ENCODE measurements around the gene LRRC53.

LRRC53 gene

DNA sequence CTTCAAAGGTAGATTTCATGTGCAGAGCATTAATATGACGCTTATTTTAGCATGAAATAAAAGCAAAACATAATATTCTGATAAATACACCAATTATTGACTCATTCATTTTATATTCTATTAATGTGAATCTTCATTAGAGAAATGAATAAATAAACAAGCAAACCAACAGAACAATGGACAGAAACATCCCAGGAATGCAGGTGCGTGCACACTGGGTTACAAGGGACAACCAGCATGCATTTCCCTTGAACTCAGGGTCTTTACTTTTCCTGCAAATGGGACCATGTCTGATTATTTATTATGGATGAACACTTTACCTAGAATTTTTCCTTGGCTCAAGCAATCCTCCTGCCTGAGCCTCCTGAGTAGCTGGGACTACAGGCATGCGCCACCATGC, 13.5 kb downstream of the LRRC53 start:
- in situ Hi-C loops (cut with MboI; ENCODE audit: low sequenced_read_pairs), result no loop called here

GRCh38 chr1:74496669-74497068, 15.7 kb downstream of the LRRC53 start:
- in situ Hi-C loops (cut with MboI; ENCODE audit: low sequenced_read_pairs), result no loop called here

GRCh38 chr1:74486036-74486435, 26.4 kb downstream of the LRRC53 start:
- in situ Hi-C loops (cut with MboI; ENCODE audit: low sequenced_read_pairs), result no loop called here

- in situ Hi-C loops (cut with MboI; ENCODE audit: low sequenced_read_pairs), result no loop called here
Measured at GRCh38 chr1:74485622-74486021, 26.8 kb downstream of the LRRC53 start.

- in situ Hi-C loops (cut with MboI; ENCODE audit: low sequenced_read_pairs), result no loop called here
Measured at GRCh38 chr1:74481607-74482006, 30.8 kb downstream of the LRRC53 start.

GRCh38 chr1:74480068-74480467, 32.3 kb downstream of the LRRC53 start:
- in situ Hi-C loops (cut with MboI; ENCODE audit: low sequenced_read_pairs), result no loop called here

DNA sequence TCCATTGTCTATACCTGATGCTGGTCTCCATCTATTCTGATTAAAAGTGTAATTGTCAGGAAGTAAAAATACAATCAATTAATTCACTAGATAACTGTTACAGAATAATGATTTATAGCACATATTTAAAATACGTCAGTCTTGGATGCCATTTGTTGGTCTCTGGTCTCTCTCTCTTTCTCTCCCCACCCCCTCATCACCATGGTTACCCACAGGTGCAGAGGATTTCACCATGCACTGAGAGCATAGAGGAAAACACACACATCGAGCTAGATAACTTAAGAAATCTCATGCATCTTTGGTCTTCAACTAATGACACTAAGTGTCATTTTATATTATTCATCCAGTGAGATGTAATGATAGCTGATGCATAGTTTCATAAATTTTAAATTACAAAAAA, 33.4 kb downstream of the LRRC53 start:
- in situ Hi-C loops (cut with MboI; ENCODE audit: low sequenced_read_pairs), result no loop called here

DNA sequence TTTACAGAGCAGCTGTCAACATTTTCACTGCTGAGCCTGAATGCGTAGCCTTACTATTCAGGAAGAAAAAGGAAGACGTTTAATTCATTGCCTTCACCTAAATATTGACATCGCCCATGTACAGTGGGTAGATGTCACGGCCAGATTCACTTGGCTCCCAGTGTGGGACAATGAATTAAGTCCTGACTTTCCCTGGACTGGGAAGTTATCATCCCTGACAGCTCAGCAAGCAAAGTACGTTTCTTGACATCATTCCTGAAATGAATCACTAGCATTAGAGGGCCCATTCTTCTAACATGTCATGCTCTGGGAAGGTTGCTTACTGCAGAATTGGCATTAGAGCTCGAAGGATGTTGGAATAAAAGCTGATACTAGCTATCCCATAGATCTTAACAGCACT, 37.8 kb downstream of the LRRC53 start:
- in situ Hi-C loops (cut with MboI; ENCODE audit: low sequenced_read_pairs), result no loop called here

GRCh38 chr1:74471470-74471869, 40.9 kb downstream of the LRRC53 start:
- in situ Hi-C loops (cut with MboI; ENCODE audit: low sequenced_read_pairs), result no loop called here

- in situ Hi-C loops (cut with MboI; ENCODE audit: low sequenced_read_pairs), result no loop called here
Measured at GRCh38 chr1:74470936-74471335, 41.5 kb downstream of the LRRC53 start.

DNA sequence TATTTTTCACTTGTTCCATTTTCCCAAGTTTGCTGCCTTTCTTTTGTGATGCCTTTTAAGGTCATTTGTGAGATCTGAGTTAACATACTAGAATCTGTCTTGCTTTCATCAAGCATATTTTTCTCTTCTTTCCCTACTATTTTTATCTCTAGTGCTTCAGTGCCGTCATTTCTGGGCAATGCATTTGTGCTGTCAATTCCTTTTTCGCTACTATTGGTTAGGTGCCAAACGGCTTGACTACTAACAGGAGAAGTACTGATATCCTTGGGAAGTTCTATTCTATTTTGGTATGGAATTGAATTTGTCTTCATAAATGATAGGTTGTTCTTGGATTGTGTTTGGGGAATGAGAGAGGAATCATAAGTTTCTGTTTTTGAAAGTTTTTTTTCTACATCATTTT, 42.2 kb downstream of the LRRC53 start:
- in situ Hi-C loops (cut with MboI; ENCODE audit: low sequenced_read_pairs), result no loop called here

- in situ Hi-C loops (cut with MboI; ENCODE audit: low sequenced_read_pairs), result no loop called here
Measured at GRCh38 chr1:74468982-74469603, 43.3 kb downstream of the LRRC53 start.

DNA sequence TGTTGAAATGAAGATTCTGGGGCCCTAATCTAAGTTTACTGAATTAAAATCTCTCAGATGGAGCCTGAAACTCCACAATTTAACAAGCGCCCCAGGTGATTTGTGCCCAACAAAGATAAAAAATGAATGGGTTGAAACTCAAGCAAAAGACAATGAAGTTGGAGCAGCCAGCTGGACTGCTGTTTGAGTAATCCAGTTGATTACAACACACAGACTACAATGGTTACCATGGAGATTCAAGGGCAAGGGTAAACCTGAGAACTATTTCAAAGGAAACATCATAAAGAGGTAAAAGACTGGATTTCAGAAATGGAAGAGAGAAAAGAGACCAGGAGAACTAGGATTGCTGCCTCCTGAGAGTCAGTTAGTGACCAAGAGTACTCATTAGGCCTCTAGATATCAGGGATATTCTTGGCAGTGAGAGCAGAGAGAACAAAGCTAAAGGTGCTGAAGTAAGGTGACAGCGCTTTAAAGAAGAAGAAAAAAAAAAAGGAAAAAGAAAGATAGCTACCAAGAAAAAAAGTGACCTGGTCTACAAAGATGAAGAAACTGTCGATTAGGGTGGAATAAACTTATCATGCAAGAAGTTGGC, 44.5 kb downstream of the LRRC53 start:
- in situ Hi-C loops (cut with MboI; ENCODE audit: low sequenced_read_pairs), result no loop called here

GRCh38 chr1:74465193-74465681, 47.2 kb downstream of the LRRC53 start:
- in situ Hi-C loops (cut with MboI; ENCODE audit: low sequenced_read_pairs), result no loop called here

- in situ Hi-C loops (cut with MboI; ENCODE audit: low sequenced_read_pairs), result no loop called here
Measured at GRCh38 chr1:74464037-74464436, 48.4 kb downstream of the LRRC53 start.

DNA sequence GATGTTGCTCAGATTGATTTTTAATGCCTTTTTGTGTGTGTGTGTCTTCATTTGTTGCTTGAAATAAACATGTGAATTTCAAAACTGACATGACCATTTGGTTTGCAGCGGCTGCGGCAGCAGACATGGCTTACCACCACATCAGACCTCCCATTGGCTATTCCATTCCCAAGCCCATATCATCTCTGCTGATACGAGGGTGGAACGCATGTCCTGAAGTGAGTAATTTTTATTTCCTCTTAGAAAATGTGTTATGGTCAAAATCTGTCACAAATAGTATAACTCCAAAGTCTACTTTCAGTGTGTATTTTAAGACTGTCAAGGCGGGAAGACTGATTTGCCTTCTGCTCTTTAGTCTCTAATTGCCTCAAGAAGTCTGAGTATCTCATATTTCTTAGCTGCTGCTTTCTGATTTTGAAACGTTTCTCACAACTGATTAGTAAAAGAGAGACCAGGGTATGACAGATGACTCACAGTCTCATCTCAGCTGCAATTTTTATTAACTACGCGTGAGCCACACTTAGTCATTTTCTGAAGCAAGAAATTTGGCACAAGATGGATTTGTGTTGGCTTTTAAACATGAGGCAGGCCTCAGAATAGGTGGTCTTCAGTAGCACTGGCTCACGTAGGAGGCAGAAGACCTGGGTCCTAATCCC, 49.0 kb downstream of the LRRC53 start:
- in situ Hi-C loops (cut with MboI; ENCODE audit: low sequenced_read_pairs), result no loop called here

DNA sequence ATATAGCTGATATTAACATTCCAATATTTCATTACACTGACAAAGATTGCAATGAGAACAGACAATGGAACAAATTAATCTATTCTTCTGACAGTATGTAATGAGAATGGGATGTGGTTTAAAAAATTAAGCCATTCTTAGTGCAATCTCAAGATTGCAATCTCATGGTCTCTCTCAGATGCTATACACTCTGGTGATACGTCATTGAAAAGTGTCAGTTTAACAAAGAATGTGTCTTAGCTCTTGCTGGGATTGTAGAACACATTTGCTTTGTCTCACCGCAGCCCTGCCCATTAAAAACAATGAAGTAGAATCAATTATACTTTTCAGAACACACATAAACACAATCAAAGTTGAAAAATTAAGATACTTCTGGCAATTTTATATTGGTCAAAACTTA, 55.2 kb downstream of the LRRC53 start:
- in situ Hi-C loops (cut with MboI; ENCODE audit: low sequenced_read_pairs), result no loop called here

DNA sequence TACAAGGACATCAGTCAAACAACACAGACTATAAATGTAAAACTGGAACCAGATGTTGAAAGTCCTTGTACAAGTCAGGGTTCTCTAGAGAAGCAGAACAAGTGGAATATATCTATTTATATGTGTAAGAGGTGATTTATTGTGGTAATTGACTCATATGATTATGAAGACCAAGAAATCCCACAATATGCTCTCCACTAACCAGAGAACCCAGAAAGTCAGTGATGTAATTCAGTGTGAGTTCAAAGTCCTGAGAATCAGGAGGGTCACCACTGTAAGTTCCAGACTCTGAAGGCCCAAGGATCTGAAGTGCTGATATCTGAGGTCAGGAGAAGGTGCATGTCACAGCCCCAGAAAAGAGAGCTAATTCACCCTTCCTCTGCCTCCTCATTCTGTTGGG, 57.0 kb downstream of the LRRC53 start:
- in situ Hi-C loops (cut with MboI; ENCODE audit: low sequenced_read_pairs), result no loop called here

DNA sequence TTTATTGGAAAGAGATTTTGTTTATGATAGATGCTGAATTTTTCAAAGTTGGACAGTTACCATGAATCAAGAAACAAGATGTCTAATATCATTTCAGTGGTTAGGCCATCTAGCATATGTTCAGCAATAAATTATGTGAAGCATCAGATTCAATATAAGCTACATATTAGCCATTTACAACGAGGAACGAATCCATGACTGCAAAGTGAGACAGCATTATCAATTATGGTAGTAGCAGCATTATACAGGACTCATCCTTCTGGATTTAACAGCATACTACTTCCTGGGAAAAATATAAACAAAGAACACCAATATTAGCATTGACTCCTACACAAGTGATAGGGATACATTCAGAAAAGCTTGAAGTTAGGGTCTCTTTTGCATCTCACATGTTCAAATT, 59.1 kb downstream of the LRRC53 start:
- in situ Hi-C loops (cut with MboI; ENCODE audit: low sequenced_read_pairs), result no loop called here

DNA sequence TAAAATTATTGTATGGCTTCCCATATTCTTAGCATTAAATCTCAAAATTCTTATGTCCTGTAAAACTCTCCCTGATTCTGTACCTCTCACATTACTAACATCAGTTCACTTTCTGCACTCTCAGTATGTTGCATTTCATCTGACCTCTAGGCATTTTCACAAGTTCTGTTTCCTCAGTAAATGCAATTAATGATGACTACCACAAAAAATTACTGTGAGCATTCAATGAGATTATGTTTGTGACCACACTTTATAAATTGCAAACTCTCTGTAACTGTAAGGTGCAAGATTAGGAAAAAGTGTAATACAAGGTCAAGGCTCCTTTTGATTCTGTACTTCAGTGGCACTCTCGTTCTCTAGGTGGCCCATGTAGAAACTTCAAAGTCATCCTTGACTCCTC, 60.4 kb downstream of the LRRC53 start:
- in situ Hi-C loops (cut with MboI; ENCODE audit: low sequenced_read_pairs), result no loop called here

DNA sequence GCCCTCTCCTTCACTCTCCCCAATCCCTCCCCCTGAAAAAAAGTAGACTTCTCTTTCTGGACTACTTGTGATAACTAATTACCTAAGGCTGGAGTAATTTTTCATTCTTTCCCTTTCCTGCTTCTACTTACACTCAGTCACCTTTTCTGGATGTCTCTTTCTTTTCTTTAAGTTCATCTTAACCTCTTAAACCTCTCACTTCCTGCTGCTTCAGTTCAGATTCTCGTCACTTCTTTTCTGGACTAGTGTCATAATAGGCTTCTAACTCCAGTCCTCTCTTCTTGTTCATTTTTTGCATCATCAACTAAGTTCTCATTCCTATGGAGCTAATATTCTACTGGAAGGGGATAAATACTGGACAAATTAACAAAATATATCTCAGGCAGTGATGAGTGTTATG, 75.4 kb downstream of the LRRC53 start:
- in situ Hi-C loops (cut with MboI; ENCODE audit: low sequenced_read_pairs), result no loop called here

DNA sequence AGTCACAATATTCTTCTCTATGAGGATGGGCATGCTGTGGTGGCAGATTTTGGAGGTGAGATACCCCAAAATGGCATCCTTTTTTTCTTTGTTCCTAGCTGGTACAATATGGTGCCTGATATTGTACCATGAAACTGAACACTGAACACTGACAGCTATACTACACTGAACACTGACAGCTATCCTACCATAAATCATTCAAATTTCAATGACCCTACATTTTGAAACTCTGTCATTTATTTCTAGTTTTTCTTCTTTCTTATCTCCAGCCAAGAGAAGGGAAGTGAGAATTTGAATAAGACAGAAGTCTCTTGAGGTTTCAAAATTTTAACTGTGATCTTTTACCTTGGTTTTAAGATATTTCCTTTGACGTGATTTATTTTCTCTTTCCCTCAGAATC, 76.3 kb downstream of the LRRC53 start:
- in situ Hi-C loops (cut with MboI; ENCODE audit: low sequenced_read_pairs), result no loop called here
